Upper lobe of left lung (tissue), 6 donors: Measurements from ENCODE around the gene ADISSP. TPM values are rescaled to one million over a fixed set of nuclear protein-coding genes. Genes with fewer than 3 reads are reported as not detected.
A peak's percentile ranks its signal among the peaks of the same experiment; 100 is the strongest.

ENCODE experiments used
- ATAC-seq, 2 donors: fragments of 200-7000 bp; cut with Tn5 transposase; one replicate each; pipeline ENCODE4 v1.9.1; 2022; ENCODE audit warnings: mild to moderate bottlenecking in 2 of 2, moderate library complexity in 2 of 2; ENCODE audit not compliant: low FRiP score in 2 of 2
- DNase-seq, 2 donors: peaks; one replicate each; pipeline ENCODE4 v3.0.0-alpha.2; 2019 to 2020
- H3K27ac ChIP-seq, 4 donors: fragments of 200-600 bp; sonication (generic); one replicate each; pipeline ENCODE4 v1.5.1; 2016 to 2019
- H3K27me3 ChIP-seq, 4 donors: fragments of 200-600 bp; sonication (generic); one replicate each; pipeline ENCODE4 v1.5.1; 2017 to 2019
- H3K36me3 ChIP-seq, 4 donors: fragments of 200-600 bp; sonication (generic); one replicate each; pipeline ENCODE4 v1.5.1; 2016 to 2019
- H3K4me1 ChIP-seq, 4 donors: fragments of 200-600 bp; sonication (generic); one replicate each; pipeline ENCODE4 v1.5.1; 2018 to 2019
- H3K4me3 ChIP-seq, 4 donors: fragments of 200-600 bp; sonication (generic); one replicate each; pipeline ENCODE4 v1.5.1; 2017 to 2019; ENCODE audit warnings: mild to moderate bottlenecking in 2 of 4, moderate library complexity in 1 of 4
- H3K9me3 ChIP-seq, 4 donors: fragments of 200-600 bp; sonication (generic); one replicate each; pipeline ENCODE4 v1.5.1; 2018 to 2019
- CTCF ChIP-seq, 6 experiments: fragments of 450-650 bp in 4 of 6; fragments of 200-600 bp in 2 of 6; sonication (generic) in 2 of 6; IDR thresholded peaks; one replicate each; pipeline ENCODE4 v1.5.1; 2016 to 2019; ENCODE audit warnings: antibody characterized with exemption in 6 of 6
- EP300 ChIP-seq, 4 donors: sonication (generic); formaldehyde crosslinking; IDR thresholded peaks; one replicate each; pipeline ENCODE4 v1.5.1; 2017; ENCODE audit warnings: antibody characterized with exemption in 4 of 4, control low read depth in 2 of 4
- POLR2A ChIP-seq, 4 donors: fragments of 450-650 bp; IDR thresholded peaks; one replicate each; pipeline ENCODE4 v1.5.1; 2016 to 2017; ENCODE audit warnings: antibody characterized with exemption in 4 of 4, mild to moderate bottlenecking in 2 of 4
- POLR2AphosphoS5 ChIP-seq, 2 donors: sonication (generic); formaldehyde crosslinking; IDR thresholded peaks; one replicate each; pipeline ENCODE4 v1.5.1; 2017; ENCODE audit warnings: antibody characterized with exemption in 2 of 2
- WGBS, 2 donors: methylation state at CpG; one replicate each; pipeline ENCODE4 v1.1.5; 2017 to 2018; 5-methylcytosine and 5-hydroxymethylcytosine counted together
- total RNA-seq, 6 donors: library from RNA; depleted of rRNA in 4 of 6; stranded (reverse); fragments of >200 nt in 4 of 6; gene quantifications; one replicate each; pipeline versions ENCODE4 v1.1.0 to v1.2.1, GENCODE V29; 2016 to 2021
- donor health status: DM: no; HTN: no; CAD: no; lungs with moderate emphysema.
- donor health status: DM: no; HTN: yes; CAD: no; lungs with severe emphysema.

Gene ADISSP
- total RNA-seq, 6 donors from 2014 or later, result 6.7 to 41.9 (median 39.1) TPM

GRCh38 chr20:3728876-3729275 lies 38.7 kb downstream of the ADISSP start:
- 60 to 91% methylated on average over 1 to 3 of the region's 3 CpGs for WGBS, 2 donors
- peak in 1 of 2 donors; percentile 33 for DNase-seq
- no peak for TF ChIP-seq POLR2AphosphoS5 (IDR thresholded peaks at IDR 0.05)
- no peak for TF ChIP-seq EP300 (IDR thresholded peaks at IDR 0.05)
- no peak for TF ChIP-seq POLR2A (IDR thresholded peaks at IDR 0.05)
- no peak for TF ChIP-seq CTCF (IDR thresholded peaks at IDR 0.05)
- Histone ChIP-seq H3K27me3 (peaks cover 0 to 13% (median 2%) of the 10 kb centered on the region in 4 donors), H3K4me3 (no peak overlapping the region), H3K4me1 (peaks cover 15 to 41% (median 31%) of the 10 kb centered on the region in 4 donors), H3K27ac (peak overlapping the region in 3 of 4 donors; percentile 18 to 60 (median 36)), H3K36me3 (no peaks in the 10 kb centered on the region), H3K9me3 (no peaks in the 10 kb centered on the region)
- no peak for ATAC-seq

- peaks cover 0 to 13% (median 2%) of the 10 kb centered on the region in 4 donors for H3K27me3 ChIP-seq
- no peak for TF ChIP-seq POLR2AphosphoS5 (IDR thresholded peaks at IDR 0.05)
- TF ChIP-seq CTCF (IDR thresholded peaks at IDR 0.05), result no peak
- no peak for TF ChIP-seq POLR2A (IDR thresholded peaks at IDR 0.05)
- TF ChIP-seq EP300 (IDR thresholded peaks at IDR 0.05), result no peak
- no peak for ATAC-seq
- H3K4me3 ChIP-seq, result no peak overlapping the region
- peaks cover 15 to 37% (median 30%) of the 10 kb centered on the region in 4 donors for H3K4me1 ChIP-seq
- WGBS, 2 donors, result 90 to 91% methylated on average over 5 of the region's 5 CpGs
- H3K36me3 ChIP-seq, result no peaks in the 10 kb centered on the region
- peak overlapping the region in 3 of 4 donors; percentile 18 to 36 (median 31) for H3K27ac ChIP-seq
- no peaks in the 10 kb centered on the region for H3K9me3 ChIP-seq
- no peak for DNase-seq
Measured at GRCh38 chr20:3728354-3728753, 39.2 kb downstream of the ADISSP start.

- no peaks in the 10 kb centered on the region for H3K36me3 ChIP-seq
- peaks cover 0 to 7% (median under 1%) of the 10 kb centered on the region in 4 donors for H3K27me3 ChIP-seq
- H3K27ac ChIP-seq, result peak overlapping the region in 1 of 4 donors; percentile 18
- peak in 1 of 2 donors; percentile 80 for ATAC-seq
- no peaks in the 10 kb centered on the region for H3K9me3 ChIP-seq
- WGBS, 2 donors, result 54 to 66% methylated on average over 10 to 11 of the region's 11 CpGs
- H3K4me3 ChIP-seq, result no peak overlapping the region
- no peak for DNase-seq
- no peak for TF ChIP-seq EP300 (IDR thresholded peaks at IDR 0.05)
- no peak for TF ChIP-seq CTCF (IDR thresholded peaks at IDR 0.05)
- TF ChIP-seq POLR2AphosphoS5 (IDR thresholded peaks at IDR 0.05), result no peak
- TF ChIP-seq POLR2A (IDR thresholded peaks at IDR 0.05), result no peak
- H3K4me1 ChIP-seq, result peaks cover 15 to 35% (median 29%) of the 10 kb centered on the region in 4 donors
Measured at GRCh38 chr20:3727401-3728021, 40.0 kb downstream of the ADISSP start.

- Histone ChIP-seq H3K4me1 (peaks cover 4 to 21% (median 10%) of the 10 kb centered on the region in 4 donors), H3K9me3 (no peaks in the 10 kb centered on the region), H3K27me3 (no peaks in the 10 kb centered on the region), H3K27ac (no peak overlapping the region), H3K36me3 (no peaks in the 10 kb centered on the region), H3K4me3 (no peak overlapping the region)
- DNase-seq, result no peak
- no peak for TF ChIP-seq CTCF (IDR thresholded peaks at IDR 0.05)
- TF ChIP-seq POLR2A (IDR thresholded peaks at IDR 0.05), result no peak
- no peak for TF ChIP-seq EP300 (IDR thresholded peaks at IDR 0.05)
- TF ChIP-seq POLR2AphosphoS5 (IDR thresholded peaks at IDR 0.05), result no peak
- WGBS, 2 donors, result 62 to 69% methylated on average over 4 of the region's 4 CpGs
- no peak for ATAC-seq
Measured at GRCh38 chr20:3724356-3724755, 43.2 kb downstream of the ADISSP start.

- no peaks in the 10 kb centered on the region for H3K27me3 ChIP-seq
- no peak for ATAC-seq
- no peaks in the 10 kb centered on the region for H3K36me3 ChIP-seq
- no peak for TF ChIP-seq POLR2A (IDR thresholded peaks at IDR 0.05)
- no peak for TF ChIP-seq EP300 (IDR thresholded peaks at IDR 0.05)
- TF ChIP-seq CTCF (IDR thresholded peaks at IDR 0.05), result no peak
- TF ChIP-seq POLR2AphosphoS5 (IDR thresholded peaks at IDR 0.05), result no peak
- WGBS, 2 donors, result 86 to 96% methylated on average over 8 of the region's 8 CpGs
- no peak for DNase-seq
- H3K4me3 ChIP-seq, result no peak overlapping the region
- no peaks in the 10 kb centered on the region for H3K9me3 ChIP-seq
- H3K27ac ChIP-seq, result no peak overlapping the region
- H3K4me1 ChIP-seq, result peaks cover 0 to 10% (median 5%) of the 10 kb centered on the region in 4 donors
Measured at GRCh38 chr20:3723284-3723683, 44.3 kb downstream of the ADISSP start.
